OCI-LY7 (cell line): ENCODE measurements around the gene PNN. TPM values are rescaled to one million over a fixed set of nuclear protein-coding genes. Genes with fewer than 3 reads are reported as not detected.
"Not testable (repeated sequence)": the region's sequence is repeated elsewhere in the genome, so short reads cannot be mapped to it uniquely, and the experiment has no call there.

ENCODE experiments used
- BruUV-seq: library from RNA; stranded (reverse); fragments of 400-500 nt; replicated peaks from 2 replicates; lab custom pipeline; 2021; lab: Mats Ljungman, UMichigan
- CTCF ChIA-PET: fragments of 300-600 bp; sonication (Branson Sonifier 250); formaldehyde crosslinking; loops from one replicate; lab custom pipeline; 2022; ENCODE audit warnings: antibody characterized with exemption; ENCODE audit not compliant: unreplicated experiment; lab: Charles Lee
- POLR2A ChIA-PET: fragments of 300-600 bp; sonication (Branson Sonifier 250); formaldehyde crosslinking; loops from one replicate; lab custom pipeline; 2022; ENCODE audit warnings: antibody characterized with exemption; lab: Charles Lee
- DNase-seq: peaks from one replicate; pipeline ENCODE4 v3.0.0-alpha.2; 2015; ENCODE audit warnings: low spot score
- H2AFZ ChIP-seq: fragments of 200-600 bp; sonication (generic), shearing (Covaris generic); 2 replicates; pipeline ENCODE4 v1.6.1; 2014; ENCODE audit warnings: mild to moderate bottlenecking, antibody characterized with exemption, low read length, moderate library complexity
- H3K27ac ChIP-seq: fragments of 200-600 bp; sonication (generic); 2 replicates; pipeline ENCODE4 v1.5.1; 2014; ENCODE audit warnings: mixed run types, low read depth, mild to moderate bottlenecking, moderate library complexity, low read length, inconsistent platforms; ENCODE audit not compliant: poor library complexity, severe bottlenecking
- H3K36me3 ChIP-seq: fragments of 200-600 bp; sonication (generic); 2 replicates; pipeline ENCODE4 v1.6.1; 2014; ENCODE audit warnings: mild to moderate bottlenecking, antibody characterized with exemption, low read length, moderate library complexity, mixed read lengths; ENCODE audit not compliant: insufficient read depth
- H3K4me1 ChIP-seq: fragments of 200-600 bp; sonication (generic); 2 replicates; pipeline ENCODE4 v1.5.1; 2014; ENCODE audit warnings: mild to moderate bottlenecking, low read length; ENCODE audit not compliant: insufficient read depth, poor library complexity, severe bottlenecking
- H3K4me2 ChIP-seq: fragments of 200-600 bp; sonication (generic); 2 replicates; pipeline ENCODE4 v1.6.1; 2014; ENCODE audit warnings: mild to moderate bottlenecking, low read length
- H3K4me3 ChIP-seq: fragments of 200-600 bp; sonication (generic); 2 replicates; pipeline ENCODE4 v1.5.1; 2014; ENCODE audit warnings: mild to moderate bottlenecking, low read depth, low read length; ENCODE audit not compliant: poor library complexity, severe bottlenecking
- H3K79me2 ChIP-seq: fragments of 200-600 bp; sonication (generic); 2 replicates; pipeline ENCODE4 v1.6.1; 2016; ENCODE audit warnings: low read depth, mild to moderate bottlenecking, low read length, moderate library complexity, mixed read lengths; ENCODE audit not compliant: insufficient read depth
- H3K9me2 ChIP-seq: fragments of 200-600 bp; sonication (generic); 2 replicates; pipeline ENCODE4 v1.6.1; 2016; ENCODE audit warnings: mild to moderate bottlenecking, low read length, mixed read lengths; ENCODE audit not compliant: insufficient read depth
- H3K9me3 ChIP-seq: fragments of 200-600 bp; sonication (generic); 2 replicates; pipeline ENCODE4 v1.6.1; 2014; ENCODE audit warnings: mild to moderate bottlenecking, mixed run types, low read length, mixed read lengths
- H4K20me1 ChIP-seq: fragments of 200-600 bp; sonication (generic); 2 replicates; pipeline ENCODE4 v1.6.1; 2014; ENCODE audit warnings: mild to moderate bottlenecking, antibody characterized with exemption, low read length, moderate library complexity, mixed read lengths; ENCODE audit not compliant: insufficient read depth
- EZH2phosphoT487 ChIP-seq: fragments of 200-600 bp; sonication (generic); IDR thresholded peaks from 2 replicates; pipeline ENCODE4 v1.6.1; 2018; ENCODE audit warnings: low read depth, borderline replicate concordance, mild to moderate bottlenecking, mixed run types, antibody characterized with exemption, low read length, moderate library complexity, mixed read lengths
- intact Hi-C: fragments of 100-400 bp; cut with micrococcal nuclease; formaldehyde crosslinking; loops from one replicate; pipeline ENCODE4 v1.10.0; 2022; ENCODE audit not compliant: unreplicated experiment
- total RNA-seq, 2 experiments: library from RNA; depleted of rRNA in 1 of 2; stranded (reverse); fragments of >200 nt in 1 of 2; shearing (Covaris generic) in 1 of 2; gene quantifications; 2 replicates each; pipeline ENCODE4 v1.2.3, GENCODE V29; 2014 to 2022
- TF ChIP-seq, protein P1 (sequence below): fragments of 200-600 bp; sonication (generic); conservative IDR thresholded peaks from 2 replicates; pipeline ENCODE4 v1.5.1; 2014; ENCODE audit warnings: mild to moderate bottlenecking, antibody characterized with exemption, low read length, moderate library complexity, mixed read lengths

Gene PNN
- total RNA-seq, 2 experiments from 2014 or later = 93.5 to 214 TPM

DNA sequence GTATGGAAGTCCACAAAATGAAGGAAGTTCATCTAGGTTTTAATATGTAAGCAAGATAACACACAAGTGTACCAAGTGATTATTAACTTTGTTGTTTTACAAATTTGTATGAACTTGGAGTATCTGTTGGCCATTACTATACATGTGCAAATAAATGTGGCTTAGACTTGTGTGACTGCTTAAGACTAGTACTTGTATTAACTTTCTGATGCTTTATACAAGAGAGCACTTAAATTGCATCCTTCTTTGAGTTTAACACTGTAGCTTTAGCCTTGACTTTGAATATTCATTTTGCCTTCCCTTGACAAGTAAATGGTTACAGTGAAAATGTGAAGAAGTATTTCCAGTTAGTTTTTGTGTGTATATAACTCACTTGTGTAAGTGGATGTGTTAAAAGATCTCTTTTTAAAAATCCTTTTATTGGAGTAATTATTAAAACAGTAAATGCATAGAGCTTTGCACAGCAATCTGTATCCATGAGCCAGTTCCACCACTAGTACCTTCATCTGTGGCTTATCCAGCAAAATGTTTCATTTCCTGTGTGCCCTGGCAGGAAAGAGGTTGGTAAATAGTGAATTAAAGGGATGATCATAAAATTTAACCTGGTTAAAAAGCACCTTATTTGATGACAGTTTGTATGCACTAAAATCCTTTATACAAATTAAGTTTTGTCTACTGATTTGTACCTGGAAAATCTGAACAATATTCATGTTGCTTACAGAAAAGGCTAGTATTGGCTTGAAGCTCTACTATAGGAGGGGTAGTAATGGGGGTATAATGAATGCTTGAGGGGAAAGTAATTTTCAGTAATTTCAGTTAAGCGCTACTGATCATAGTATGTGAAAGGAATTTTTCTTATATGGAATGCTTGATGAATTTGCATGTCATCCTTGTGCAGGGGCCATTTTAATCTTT is 8.0 kb downstream of the PNN start:
- Histone ChIP-seq H3K79me2 (peaks cover 27% of the 10 kb centered on the region), H3K9me3 (no peaks in the 10 kb centered on the region), H3K27ac (no peak overlapping the region), H4K20me1 (peaks cover 6% of the 10 kb centered on the region; the same call in 1 of the 2 replicates), H2AFZ (no peak overlapping the region), H3K9me2 (no peaks in the 10 kb centered on the region), H3K4me2 (no peak overlapping the region), H3K4me1 (no peaks in the 10 kb centered on the region), H3K4me3 (no peak overlapping the region), H3K36me3 (peaks cover 80% of the 10 kb centered on the region)
- ChIA-PET POLR2A (interaction anchor here (0.6 kb wide), 2 partner anchors 15 to 222 kb away, joined by 3 read pairs; no protein-coding TSS in a partner anchor), CTCF (no interaction called here)
- intact Hi-C loops = no loop called here
- no peak for TF ChIP-seq EZH2phosphoT487
- TF ChIP-seq, protein P1, sequence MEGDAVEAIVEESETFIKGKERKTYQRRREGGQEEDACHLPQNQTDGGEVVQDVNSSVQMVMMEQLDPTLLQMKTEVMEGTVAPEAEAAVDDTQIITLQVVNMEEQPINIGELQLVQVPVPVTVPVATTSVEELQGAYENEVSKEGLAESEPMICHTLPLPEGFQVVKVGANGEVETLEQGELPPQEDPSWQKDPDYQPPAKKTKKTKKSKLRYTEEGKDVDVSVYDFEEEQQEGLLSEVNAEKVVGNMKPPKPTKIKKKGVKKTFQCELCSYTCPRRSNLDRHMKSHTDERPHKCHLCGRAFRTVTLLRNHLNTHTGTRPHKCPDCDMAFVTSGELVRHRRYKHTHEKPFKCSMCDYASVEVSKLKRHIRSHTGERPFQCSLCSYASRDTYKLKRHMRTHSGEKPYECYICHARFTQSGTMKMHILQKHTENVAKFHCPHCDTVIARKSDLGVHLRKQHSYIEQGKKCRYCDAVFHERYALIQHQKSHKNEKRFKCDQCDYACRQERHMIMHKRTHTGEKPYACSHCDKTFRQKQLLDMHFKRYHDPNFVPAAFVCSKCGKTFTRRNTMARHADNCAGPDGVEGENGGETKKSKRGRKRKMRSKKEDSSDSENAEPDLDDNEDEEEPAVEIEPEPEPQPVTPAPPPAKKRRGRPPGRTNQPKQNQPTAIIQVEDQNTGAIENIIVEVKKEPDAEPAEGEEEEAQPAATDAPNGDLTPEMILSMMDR = no peak
- no peak for DNase-seq
- no TSS peak for BruUV-seq

DNA sequence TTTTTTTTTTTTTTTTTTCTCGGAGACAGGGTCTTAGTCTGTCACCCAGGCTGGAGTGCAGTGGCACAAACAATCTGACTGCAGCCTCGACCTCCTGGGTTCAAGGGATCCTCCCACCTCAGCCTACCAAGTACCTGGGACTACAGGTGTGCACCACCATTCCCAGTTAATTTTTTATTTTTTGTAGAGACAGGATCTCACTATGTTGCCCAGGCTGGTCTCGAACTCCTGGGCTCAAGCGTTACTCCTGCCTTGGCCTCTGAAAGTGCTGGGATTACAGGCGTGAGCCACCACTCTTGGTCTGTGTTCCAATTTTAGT is 8.6 kb downstream of the PNN start:
- H3K9me2 ChIP-seq, H2AFZ ChIP-seq, H3K9me3 ChIP-seq, intact Hi-C loops, BruUV-seq, H3K27ac ChIP-seq, H3K4me2 ChIP-seq, H4K20me1 ChIP-seq, CTCF ChIA-PET, H3K4me1 ChIP-seq, H3K4me3 ChIP-seq, DNase-seq: not testable (repeated sequence)
- H3K79me2 ChIP-seq = peaks cover 21% of the 10 kb centered on the region
- peaks cover 74% of the 10 kb centered on the region for H3K36me3 ChIP-seq
- POLR2A ChIA-PET = interaction anchor here (0.6 kb wide), 1 partner anchor 14 kb away, joined by 3 read pairs; no protein-coding TSS in a partner anchor

DNA sequence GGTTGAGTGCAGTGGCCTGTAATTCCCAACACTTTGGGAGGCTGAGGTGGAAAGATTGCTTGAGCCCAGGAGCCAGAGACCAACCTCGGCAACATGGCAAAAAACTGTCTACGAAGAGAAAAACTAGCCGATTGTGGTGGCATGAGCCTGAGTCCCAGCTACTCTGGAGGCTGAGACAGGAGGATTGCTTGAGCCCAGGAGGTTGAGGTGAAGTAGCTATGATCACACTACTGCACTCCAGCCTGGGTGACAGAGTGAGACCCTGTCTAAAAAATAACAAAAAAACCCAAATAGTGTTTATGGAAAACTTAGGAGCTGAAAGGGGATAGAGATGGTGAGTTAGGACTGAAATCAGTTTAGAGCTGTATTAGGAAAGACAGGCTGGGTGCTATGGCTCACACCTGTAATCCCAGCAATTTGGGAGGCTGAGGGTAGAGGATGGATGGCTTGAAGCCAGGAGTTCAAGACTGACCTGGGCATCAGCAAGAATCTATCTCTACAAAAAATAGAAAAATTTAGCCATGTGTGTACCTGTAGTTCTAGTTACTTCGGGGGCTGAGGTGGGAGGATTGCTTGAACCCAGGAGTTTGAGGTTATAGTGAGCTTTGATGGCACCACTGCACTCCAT is 9.7 kb downstream of the PNN start:
- no peaks in the 10 kb centered on the region for H3K9me3 ChIP-seq
- POLR2A ChIA-PET = interaction anchor here (0.6 to 1.5 kb wide), 5 partner anchors 8 to 1034 kb away, joined by 3 to 4 read pairs (median 3); no protein-coding TSS in a partner anchor
- BruUV-seq = no TSS peak
- no peak overlapping the region for H2AFZ ChIP-seq
- H4K20me1 ChIP-seq = peaks cover 3% of the 10 kb centered on the region; the same call in 1 of the 2 replicates
- peaks cover 13% of the 10 kb centered on the region; the same call in 1 of the 2 replicates for H3K79me2 ChIP-seq
- no peak overlapping the region for H3K4me2 ChIP-seq
- H3K4me1 ChIP-seq = no peaks in the 10 kb centered on the region
- H3K4me3 ChIP-seq = no peak overlapping the region
- no peak for DNase-seq
- no peaks in the 10 kb centered on the region for H3K9me2 ChIP-seq
- H3K27ac ChIP-seq = no peak overlapping the region
- TF ChIP-seq, protein P1 = no peak
- no peak for TF ChIP-seq EZH2phosphoT487
- peaks cover 63% of the 10 kb centered on the region for H3K36me3 ChIP-seq
- intact Hi-C loops = no loop called here
- CTCF ChIA-PET = no interaction called here
